ENCODE results near the gene RNF217. TPM values are rescaled to one million over a fixed set of nuclear protein-coding genes. Genes with fewer than 3 reads are reported as not detected.

RNF217 gene
- total and polyA plus RNA-seq, 2 of the 8 experiments (the other 6 are each of a cell fraction or from before 2014, with no cell fraction given): 2.0 to 8.9 TPM

GRCh38 chr6:124956018-124956417 lies 6.2 kb upstream of the RNF217 start (continued):
- no peak for TF ChIP-seq SAP30 (IDR thresholded peaks at IDR 0.05; ENCODE audit: insufficient read depth, insufficient replicate concordance, low read length)
- no peak for TF ChIP-seq JUND (IDR thresholded peaks at IDR 0.05; ENCODE audit: low read length)

All from H1 (cell line).